ENCODE results near the gene CCDC154.

CCDC154 gene

GRCh38 chr16:1443980-1444729, at the start of gene CCDC154:
CCDC154 (minus strand) TSS chr16:1444556; CDS start chr16:1444322, 234 bp downstream.
- H3K4me3 ChIP-seq (replicated peaks; ENCODE audit: low read depth, low read length), result no peak within 1 kb of the TSS
- no peak for DNase-seq (ENCODE audit: low read depth)
- TF ChIP-seq CTCF (IDR thresholded peaks at IDR 0.05; ENCODE audit: low read length, missing control alignments), result no peak

- TF ChIP-seq CTCF (IDR thresholded peaks at IDR 0.05; ENCODE audit: low read length, missing control alignments), result no peak
- peak; percentile 7 for DNase-seq (ENCODE audit: low read depth)
- peak overlapping the region; percentile 74 for H3K4me3 ChIP-seq (replicated peaks; ENCODE audit: low read depth, low read length)
These were observed 49.4 kb upstream of the CCDC154 start for GRCh38 chr16:1493746-1494094.

- peak within 1 kb of the TSS; percentile 74 for H3K4me3 ChIP-seq (replicated peaks; ENCODE audit: low read depth, low read length)
- DNase-seq (ENCODE audit: low read depth), result peak; percentile 83
- TF ChIP-seq CTCF (IDR thresholded peaks at IDR 0.05; ENCODE audit: low read length, missing control alignments), result no peak
These were observed 48.8 kb upstream of the CCDC154 start, which contains the start of gene TELO2 for GRCh38 chr16:1492923-1493745. TELO2 (plus strand) TSS chr16:1493360; CDS start chr16:1494282, 922 bp downstream.

GRCh38 chr16:1492082-1492922, 47.9 kb upstream of the CCDC154 start:
- H3K4me3 ChIP-seq (replicated peaks; ENCODE audit: low read depth, low read length), result peak overlapping the region; percentile 74
- no peak for TF ChIP-seq CTCF (IDR thresholded peaks at IDR 0.05; ENCODE audit: low read length, missing control alignments)
- no peak for DNase-seq (ENCODE audit: low read depth)

GRCh38 chr16:1491327-1491726, 47.0 kb upstream of the CCDC154 start:
- no peak for DNase-seq (ENCODE audit: low read depth)

More at GRCh38 chr16:1491327-1491726, 47.0 kb upstream of the CCDC154 start:
- H3K4me3 ChIP-seq (replicated peaks; ENCODE audit: low read depth, low read length), result no peak overlapping the region
- no peak for TF ChIP-seq CTCF (IDR thresholded peaks at IDR 0.05; ENCODE audit: low read length, missing control alignments)

All from fibroblast of pulmonary artery (primary cell).